Measurements from ENCODE around the gene KIF24. TPM values are rescaled to one million over a fixed set of nuclear protein-coding genes. Genes with fewer than 3 reads are reported as not detected.

KIF24 gene
- polyA plus RNA-seq, 3 donors from 2014 or later, result 0.25 TPM; not detected in 2

- no peak overlapping the region for H3K27ac Mint-ChIP-seq
Observed at GRCh38 chr9:34291423-34291822, 37.6 kb downstream of the KIF24 start.

GRCh38 chr9:34291023-34291422, 38.0 kb downstream of the KIF24 start:
- no peak overlapping the region for H3K4me3 Mint-ChIP-seq
- no peaks in the 10 kb centered on the region for H3K4me1 Mint-ChIP-seq
- H3K9me3 Mint-ChIP-seq, result no peaks in the 10 kb centered on the region
- DNase-seq, result no peak
- no peaks in the 10 kb centered on the region for H3K27me3 Mint-ChIP-seq (ENCODE audit: low read depth in 3 of 3)
- no peak overlapping the region for H3K27ac Mint-ChIP-seq
- peaks cover 0 to 3% (median 0%) of the 10 kb centered on the region in 3 donors for H3K36me3 Mint-ChIP-seq

More at GRCh38 chr9:34291423-34291822, 37.6 kb downstream of the KIF24 start:
- Mint-ChIP-seq H3K4me3 (no peak overlapping the region), H3K36me3 (peaks cover 0 to 3% (median 0%) of the 10 kb centered on the region in 3 donors), H3K4me1 (no peaks in the 10 kb centered on the region), H3K9me3 (no peaks in the 10 kb centered on the region), H3K27me3 (ENCODE audit: low read depth in 3 of 3) (no peaks in the 10 kb centered on the region)
- no peak for DNase-seq

- H3K9me3 Mint-ChIP-seq, result no peaks in the 10 kb centered on the region
- H3K36me3 Mint-ChIP-seq, result peaks cover 0 to 3% (median 0%) of the 10 kb centered on the region in 3 donors
- H3K27ac Mint-ChIP-seq, result no peak overlapping the region
- H3K4me3 Mint-ChIP-seq, result no peak overlapping the region
- H3K27me3 Mint-ChIP-seq (ENCODE audit: low read depth in 3 of 3), result no peaks in the 10 kb centered on the region
- no peaks in the 10 kb centered on the region for H3K4me1 Mint-ChIP-seq
- no peak for DNase-seq
Observed at GRCh38 chr9:34289159-34289558, 39.9 kb downstream of the KIF24 start.

DNA sequence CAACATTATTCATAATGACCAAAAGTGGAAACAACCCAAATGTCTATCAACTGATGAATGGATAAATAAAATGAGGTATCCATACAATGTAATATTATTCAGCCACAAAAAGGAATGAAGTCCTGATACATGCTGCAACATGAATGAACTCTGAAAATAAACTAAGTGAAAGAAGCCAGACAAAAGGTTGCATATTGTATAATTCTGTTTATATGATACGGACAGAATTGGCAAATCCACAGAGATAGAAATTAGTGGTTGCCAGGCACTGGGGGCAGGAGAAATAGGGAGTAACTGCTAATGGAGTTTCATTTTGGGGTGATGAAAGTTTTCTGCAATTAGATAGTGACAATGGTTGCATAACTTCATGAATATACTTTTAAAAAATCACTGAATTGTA, 47.0 kb downstream of the KIF24 start:
- H3K36me3 Mint-ChIP-seq, result peaks cover 0 to 5% (median 0%) of the 10 kb centered on the region in 3 donors

DNA sequence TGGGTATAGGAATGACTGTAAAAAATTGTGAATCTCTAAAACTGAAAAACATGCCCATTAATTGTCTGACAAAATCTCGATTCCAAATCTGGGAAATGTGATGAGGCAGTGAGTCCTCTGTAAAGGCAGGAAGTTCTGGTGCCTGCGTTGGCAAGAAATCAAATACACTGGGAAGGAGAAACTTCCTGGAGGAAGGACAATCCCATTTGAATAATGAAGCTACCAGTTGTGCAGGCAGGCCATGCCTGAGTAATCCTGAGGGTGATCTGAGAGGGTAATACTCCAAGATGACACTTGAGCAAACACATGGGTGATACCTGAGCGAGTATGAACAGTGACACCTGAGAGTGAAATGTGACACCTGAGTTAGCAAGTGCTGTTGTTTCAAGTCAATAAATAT, 49.7 kb downstream of the KIF24 start:
- no peaks in the 10 kb centered on the region for H3K27me3 Mint-ChIP-seq (ENCODE audit: low read depth in 3 of 3)
- H3K4me3 Mint-ChIP-seq, result no peak overlapping the region
- DNase-seq, result no peak
- no peak overlapping the region for H3K27ac Mint-ChIP-seq
- H3K9me3 Mint-ChIP-seq, result no peaks in the 10 kb centered on the region
- peaks cover 8 to 10% of the 10 kb centered on the region in 2 donors for H3K4me1 Mint-ChIP-seq
- H3K36me3 Mint-ChIP-seq, result peaks cover 0 to 5% (median 0%) of the 10 kb centered on the region in 3 donors

More for the DNA sequence above, 47.0 kb downstream of the KIF24 start:
- no peak overlapping the region for H3K27ac Mint-ChIP-seq
- peaks cover 6 to 7% of the 10 kb centered on the region in 2 donors for H3K4me1 Mint-ChIP-seq
- no peaks in the 10 kb centered on the region for H3K9me3 Mint-ChIP-seq
- DNase-seq, result no peak
- H3K4me3 Mint-ChIP-seq, result no peak overlapping the region
- H3K27me3 Mint-ChIP-seq (ENCODE audit: low read depth in 3 of 3), result no peaks in the 10 kb centered on the region

Other genes with a start within 250 kb of the KIF24 start
- 10 to 100 TPM; 11.3 to 25.0 (median 21.9) TPM for gene DCAF12, start 202.6 kb downstream of the KIF24 start, polyA plus RNA-seq
- gene UBAP1, start 150.2 kb downstream of the KIF24 start, polyA plus RNA-seq, result 10 to 100 TPM; 37.8 to 44.7 (median 43.5) TPM
- gene NUDT2, start 301 bp upstream of the KIF24 start, polyA plus RNA-seq, result 10 to 100 TPM; 24.3 to 35.4 (median 27.6) TPM
- gene MYORG, start 47.6 kb upstream of the KIF24 start, polyA plus RNA-seq, result under 1 TPM in 2 of 3 donors, not detected in 1; 0.30 to 0.69 TPM
- gene FAM219A, start 129.3 kb upstream of the KIF24 start, polyA plus RNA-seq, result 1 to 10 TPM in 2 of 3 donors, under 1 TPM in 1; 0.25 to 2.6 (median 1.6) TPM
- not detected for gene DNAI1, start 129.5 kb upstream of the KIF24 start, polyA plus RNA-seq
- 10 to 100 TPM in 1 of 3 donors, 1 to 10 TPM in 1, under 1 TPM in 1; 1.00 to 11.3 (median 9.2) TPM for gene ENHO, start 193.7 kb upstream of the KIF24 start, polyA plus RNA-seq

Measured in immature natural killer cell (primary cell).